Activated CD8-positive, alpha-beta T cell treated with anti-CD3 and anti-CD28 coated beads, Interleukin-2, amount 10 ng/mL, durations not matched to agents 7 days and 5 days (primary cell): Measurements from ENCODE around the gene PPP1R11. TPM values are rescaled to one million over a fixed set of nuclear protein-coding genes. Genes with fewer than 3 reads are reported as not detected.

Experiments
- ATAC-seq: fragments of 150-1000 bp; cut with Tn5 transposase; one replicate; pipeline ENCODE4 v1.10.0; 2021; ENCODE audit warnings: moderate library complexity
- CTCF ChIA-PET: fragments of 350-600 bp; sonication (Branson Sonifier 250); formaldehyde crosslinking; loops from one replicate; lab custom pipeline; 2021; ENCODE audit warnings: antibody characterized with exemption; lab: Charles Lee
- POLR2A ChIA-PET: fragments of 350-600 bp; sonication (Branson Sonifier 250); formaldehyde crosslinking; loops from one replicate; lab custom pipeline; 2021; ENCODE audit warnings: antibody characterized with exemption; lab: Charles Lee
- DNase-seq: peaks from one replicate; pipeline ENCODE4 v3.0.0-alpha.2; 2020
- H3K27ac Mint-ChIP-seq: one replicate; pipeline ENCODE4 v1.8.0; 2021; ENCODE audit warnings: mild to moderate bottlenecking, mixed read lengths
- H3K27me3 Mint-ChIP-seq: one replicate; pipeline ENCODE4 v1.8.0; 2021; ENCODE audit warnings: low read depth, mixed read lengths
- H3K36me3 Mint-ChIP-seq: one replicate; pipeline ENCODE4 v1.8.0; 2021; ENCODE audit warnings: low read depth, mixed read lengths
- H3K4me1 Mint-ChIP-seq: one replicate; pipeline ENCODE4 v1.8.0; 2021; ENCODE audit warnings: low read depth, mixed read lengths
- H3K4me3 Mint-ChIP-seq: one replicate; pipeline ENCODE4 v1.8.0; 2021; ENCODE audit warnings: mild to moderate bottlenecking, mixed read lengths
- H3K9me3 Mint-ChIP-seq: one replicate; pipeline ENCODE4 v1.8.0; 2022; ENCODE audit warnings: mixed read lengths; ENCODE audit not compliant: insufficient read depth
- total RNA-seq, 2 experiments: library from RNA; stranded (reverse); gene quantifications; one replicate each; pipeline ENCODE4 v1.2.3, GENCODE V29; 2021

PPP1R11 gene
- total RNA-seq, 2 experiments from 2014 or later = 48.1 to 50.3 TPM

GRCh38 chr6:30075094-30075789 is 8.2 kb downstream of the PPP1R11 start, which contains the start of gene RNF39:
Gene RNF39 (minus strand): TSS chr6:30075769. CDS start chr6:30075585, 184 bp downstream.
- POLR2A ChIA-PET = no interaction called here
- Mint-ChIP-seq H3K36me3 (peaks cover 13% of the 10 kb centered on the region), H3K27ac (no peak within 1 kb of the TSS), H3K4me1 (peaks cover 50% of the 10 kb centered on the region), H3K4me3 (peak within 1 kb of the TSS; percentile 43), H3K9me3 (no peaks in the 10 kb centered on the region), H3K27me3 (peaks cover 76% of the 10 kb centered on the region)
- peak; percentile 19 for DNase-seq
- CTCF ChIA-PET = interaction anchor here (0.9 to 2.5 kb wide), 3 partner anchors 9 to 56 kb away, joined by 4 to 12 read pairs (median 11); partner anchors contain the start of gene PPP1R11
- no peak for ATAC-seq

- CTCF ChIA-PET = interaction anchor here (1.4 to 2.5 kb wide), 4 partner anchors 10 to 27 kb away, joined by 3 to 12 read pairs (median 9); partner anchors contain the start of gene PPP1R11
- H3K4me1 Mint-ChIP-seq = peaks cover 45% of the 10 kb centered on the region
- peak overlapping the region; percentile 43 for H3K4me3 Mint-ChIP-seq
- H3K9me3 Mint-ChIP-seq = no peaks in the 10 kb centered on the region
- ATAC-seq = no peak
- H3K36me3 Mint-ChIP-seq = peaks cover 7% of the 10 kb centered on the region
- H3K27ac Mint-ChIP-seq = no peak overlapping the region
- peak; percentile 32 for DNase-seq
- peaks cover 75% of the 10 kb centered on the region for H3K27me3 Mint-ChIP-seq
- POLR2A ChIA-PET = interaction anchor here (2.2 kb wide), 2 partner anchors 10 to 15 kb away, joined by 6 to 10 read pairs; partner anchors contain the start of genes POLR1H and PPP1R11
These were observed 9.1 kb downstream of the PPP1R11 start for GRCh38 chr6:30075790-30076732.

- peak; percentile 49 for DNase-seq
- Mint-ChIP-seq H3K4me3 (peak overlapping the region; percentile 1), H3K27me3 (peaks cover 68% of the 10 kb centered on the region), H3K9me3 (no peaks in the 10 kb centered on the region), H3K4me1 (peaks cover 40% of the 10 kb centered on the region), H3K27ac (peak overlapping the region; percentile 17), H3K36me3 (peaks cover 2% of the 10 kb centered on the region)
- CTCF ChIA-PET = interaction anchor here (0.9 to 2.0 kb wide), 5 partner anchors 11 to 54 kb away, joined by 3 to 12 read pairs (median 3); no protein-coding TSS in a partner anchor
- POLR2A ChIA-PET = interaction anchor here (2.2 kb wide), 2 partner anchors 11 to 17 kb away, joined by 6 to 10 read pairs; partner anchors contain the start of genes POLR1H and PPP1R11
- ATAC-seq = peak; percentile 54
These were observed 10.2 kb downstream of the PPP1R11 start for GRCh38 chr6:30077218-30077617.

GRCh38 chr6:30087876-30088275 is 20.9 kb downstream of the PPP1R11 start:
- Mint-ChIP-seq H3K27ac (no peak overlapping the region), H3K4me3 (no peak overlapping the region), H3K9me3 (no peaks in the 10 kb centered on the region), H3K4me1 (no peaks in the 10 kb centered on the region), H3K27me3 (peaks cover 46% of the 10 kb centered on the region), H3K36me3 (no peaks in the 10 kb centered on the region)
- ChIA-PET POLR2A (interaction anchor here (0.7 to 1.1 kb wide), 2 partner anchors 22 to 27 kb away, joined by 3 to 4 read pairs; partner anchors contain the start of gene POLR1H), CTCF (interaction anchor here (2.8 to 3.9 kb wide), 2 partner anchors 15 to 43 kb away, joined by 15 to 19 read pairs; no protein-coding TSS in a partner anchor)
- no peak for ATAC-seq
- DNase-seq = no peak

GRCh38 chr6:30091577-30092381 is 24.8 kb downstream of the PPP1R11 start:
- H3K27ac Mint-ChIP-seq = no peak overlapping the region
- no peaks in the 10 kb centered on the region for H3K9me3 Mint-ChIP-seq
- CTCF ChIA-PET = interaction anchor here (2.1 kb wide), 1 partner anchor 11 kb away, joined by 9 read pairs; no protein-coding TSS in a partner anchor
- H3K36me3 Mint-ChIP-seq = no peaks in the 10 kb centered on the region
- no peaks in the 10 kb centered on the region for H3K4me1 Mint-ChIP-seq
- POLR2A ChIA-PET = no interaction called here
- no peak overlapping the region for H3K4me3 Mint-ChIP-seq
- DNase-seq (no peak), ATAC-seq (no peak)
- peaks cover 69% of the 10 kb centered on the region for H3K27me3 Mint-ChIP-seq

GRCh38 chr6:30092852-30093543 is 26.0 kb downstream of the PPP1R11 start:
- Mint-ChIP-seq H3K4me3 (no peak overlapping the region), H3K9me3 (no peaks in the 10 kb centered on the region), H3K36me3 (no peaks in the 10 kb centered on the region), H3K4me1 (peaks cover 7% of the 10 kb centered on the region), H3K27ac (no peak overlapping the region), H3K27me3 (peaks cover 69% of the 10 kb centered on the region)
- ChIA-PET POLR2A (no interaction called here), CTCF (interaction anchor here (2.1 kb wide), 1 partner anchor 11 kb away, joined by 13 read pairs; no protein-coding TSS in a partner anchor)
- ATAC-seq = no peak
- DNase-seq = no peak

- CTCF ChIA-PET = interaction anchor here (0.7 to 2.1 kb wide), 4 partner anchors 10 to 37 kb away, joined by 3 to 13 read pairs (median 3); no protein-coding TSS in a partner anchor
- H3K36me3 Mint-ChIP-seq = no peaks in the 10 kb centered on the region
- DNase-seq (peak; percentile 13), ATAC-seq (no peak)
- no peak overlapping the region for H3K27ac Mint-ChIP-seq
- H3K9me3 Mint-ChIP-seq = no peaks in the 10 kb centered on the region
- peaks cover 12% of the 10 kb centered on the region for H3K4me1 Mint-ChIP-seq
- POLR2A ChIA-PET = interaction anchor here (0.9 to 2.5 kb wide), 2 partner anchors 10 to 33 kb away, joined by 3 to 8 read pairs; partner anchors contain the start of gene POLR1H
- no peak overlapping the region for H3K4me3 Mint-ChIP-seq
- H3K27me3 Mint-ChIP-seq = peaks cover 74% of the 10 kb centered on the region
These were observed 27.1 kb downstream of the PPP1R11 start for GRCh38 chr6:30093951-30094661.

- CTCF ChIA-PET = interaction anchor here (0.6 to 2.4 kb wide), 3 partner anchors 34 to 335 kb away, joined by 3 to 15 read pairs (median 3); no protein-coding TSS in a partner anchor
- POLR2A ChIA-PET = no interaction called here
- no peak overlapping the region for H3K4me3 Mint-ChIP-seq
- H3K4me1 Mint-ChIP-seq = peaks cover 30% of the 10 kb centered on the region
- H3K36me3 Mint-ChIP-seq = no peaks in the 10 kb centered on the region
- DNase-seq (no peak), ATAC-seq (no peak)
- no peaks in the 10 kb centered on the region for H3K9me3 Mint-ChIP-seq
- peaks cover 78% of the 10 kb centered on the region for H3K27me3 Mint-ChIP-seq
- H3K27ac Mint-ChIP-seq = no peak overlapping the region
These were observed 29.8 kb downstream of the PPP1R11 start for GRCh38 chr6:30096829-30097228.

GRCh38 chr6:30097902-30098768 is 31.1 kb downstream of the PPP1R11 start:
- ChIA-PET CTCF (interaction anchor here (1.0 kb wide), 1 partner anchor 33 kb away, joined by 4 read pairs; no protein-coding TSS in a partner anchor), POLR2A (no interaction called here)
- Mint-ChIP-seq H3K36me3 (no peaks in the 10 kb centered on the region), H3K27me3 (peaks cover 70% of the 10 kb centered on the region), H3K27ac (no peak overlapping the region), H3K4me3 (no peak overlapping the region), H3K4me1 (peaks cover 39% of the 10 kb centered on the region), H3K9me3 (no peaks in the 10 kb centered on the region)
- DNase-seq = no peak
- no peak for ATAC-seq
